ENCODE results near the gene NKD1.

Gene NKD1

DNA sequence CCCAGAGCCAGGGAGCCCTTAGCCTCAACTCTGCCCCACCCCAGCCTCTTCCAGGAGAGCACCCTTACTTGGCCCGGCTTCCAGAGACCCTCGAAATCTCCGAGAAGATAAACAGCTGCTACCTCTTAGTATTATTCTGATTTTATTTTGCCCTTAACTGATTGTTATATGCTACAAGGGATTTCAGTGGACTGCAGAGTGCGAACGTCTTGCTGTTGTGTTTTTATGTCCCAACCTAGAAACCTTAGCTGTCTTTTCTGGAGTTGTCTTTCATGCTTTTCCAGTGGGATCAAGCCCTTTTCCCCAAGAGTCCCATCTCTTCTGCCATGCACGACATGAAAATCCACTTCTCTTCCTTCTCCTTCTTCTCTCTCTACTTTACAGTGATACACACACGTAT is 85.9 kb downstream of the NKD1 start:
- H3K27me3 Mint-ChIP-seq: no peaks in the 10 kb centered on the region
- H3K4me3 Mint-ChIP-seq: no peak overlapping the region
- no peak overlapping the region for H3K27ac Mint-ChIP-seq (ENCODE audit: low read depth)
- ATAC-seq (replicated peaks; ENCODE audit: extremely low read depth, poor library complexity, severe bottlenecking) (no peak), DNase-seq (ENCODE audit: low spot score in 2 of 2) (no peak)
- H3K9me3 Mint-ChIP-seq: no peaks in the 10 kb centered on the region
- no peaks in the 10 kb centered on the region for H3K4me1 Mint-ChIP-seq
- peaks cover 2% of the 10 kb centered on the region for H3K36me3 Mint-ChIP-seq (ENCODE audit: insufficient read depth)

DNA sequence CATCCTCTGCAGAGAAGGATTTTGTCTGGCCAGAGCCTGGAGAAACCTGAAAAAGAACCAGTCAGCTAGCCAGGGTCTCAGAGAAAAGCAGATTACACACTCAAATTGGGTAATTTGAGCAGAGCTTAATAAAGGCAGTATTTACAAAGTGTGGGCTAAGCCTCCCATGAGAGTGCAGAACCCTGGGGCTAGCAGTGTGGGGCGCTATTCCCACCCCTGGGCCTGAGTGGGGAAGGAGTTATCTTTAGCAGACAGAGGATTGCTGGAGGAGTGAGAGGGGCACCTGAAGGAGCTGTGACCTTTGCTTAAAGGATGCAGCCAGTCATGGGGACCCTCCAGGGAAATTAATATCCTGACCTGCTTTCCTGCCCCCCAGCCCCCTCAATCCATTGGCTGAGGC is 86.8 kb downstream of the NKD1 start:
- H3K27ac Mint-ChIP-seq (ENCODE audit: low read depth): no peak overlapping the region
- no peaks in the 10 kb centered on the region for H3K4me1 Mint-ChIP-seq
- H3K27me3 Mint-ChIP-seq: peaks cover 3% of the 10 kb centered on the region
- ATAC-seq (replicated peaks; ENCODE audit: extremely low read depth, poor library complexity, severe bottlenecking) (no peak), DNase-seq (ENCODE audit: low spot score in 2 of 2) (no peak)
- no peaks in the 10 kb centered on the region for H3K9me3 Mint-ChIP-seq
- no peak overlapping the region for H3K4me3 Mint-ChIP-seq
- peaks cover 2% of the 10 kb centered on the region for H3K36me3 Mint-ChIP-seq (ENCODE audit: insufficient read depth)

DNA sequence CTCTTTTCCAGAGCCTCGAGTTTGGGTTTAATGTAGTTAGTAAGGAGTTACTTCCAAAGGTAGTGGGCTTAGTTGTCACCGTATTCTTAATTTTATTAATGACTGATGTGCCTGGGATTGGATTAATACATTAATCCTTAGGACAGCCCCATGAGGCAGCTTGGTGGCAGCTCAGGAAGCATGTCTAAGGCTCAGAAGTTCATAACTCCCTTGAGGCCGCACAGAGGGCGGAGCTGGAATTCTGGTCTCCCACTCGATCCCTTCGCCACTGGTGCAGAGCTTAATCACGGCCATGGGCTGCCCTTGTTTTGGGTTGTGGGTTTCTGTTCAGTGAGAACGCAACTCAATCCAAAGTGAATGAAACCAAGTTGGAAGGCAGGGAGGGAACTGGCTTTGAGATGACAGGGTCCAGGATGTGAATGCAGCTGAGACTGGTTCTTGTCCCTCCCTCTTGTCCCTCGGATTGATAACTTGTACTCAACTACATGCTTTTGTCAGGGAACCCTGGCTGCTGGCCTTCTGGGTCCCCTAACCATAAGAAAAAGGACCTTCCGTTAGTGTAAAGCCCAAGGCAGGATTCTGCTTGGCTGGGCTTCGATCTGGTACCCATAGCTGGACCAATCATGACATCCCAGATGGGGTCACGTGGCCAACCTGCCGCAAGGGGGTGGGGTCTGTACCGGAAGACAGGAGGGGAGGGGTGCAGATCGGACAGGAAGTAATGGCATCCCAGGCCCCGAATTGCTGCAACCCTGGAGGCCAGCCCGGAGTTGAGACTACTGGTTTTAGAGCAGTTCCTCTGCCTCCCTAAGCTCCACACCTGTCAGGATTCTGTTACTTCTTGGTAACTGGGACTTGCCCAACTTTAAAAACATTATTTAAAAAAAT is 87.6 kb downstream of the NKD1 start:
- DNase-seq (ENCODE audit: low spot score in 2 of 2): no peak
- no peak overlapping the region for H3K27ac Mint-ChIP-seq (ENCODE audit: low read depth)

DNA sequence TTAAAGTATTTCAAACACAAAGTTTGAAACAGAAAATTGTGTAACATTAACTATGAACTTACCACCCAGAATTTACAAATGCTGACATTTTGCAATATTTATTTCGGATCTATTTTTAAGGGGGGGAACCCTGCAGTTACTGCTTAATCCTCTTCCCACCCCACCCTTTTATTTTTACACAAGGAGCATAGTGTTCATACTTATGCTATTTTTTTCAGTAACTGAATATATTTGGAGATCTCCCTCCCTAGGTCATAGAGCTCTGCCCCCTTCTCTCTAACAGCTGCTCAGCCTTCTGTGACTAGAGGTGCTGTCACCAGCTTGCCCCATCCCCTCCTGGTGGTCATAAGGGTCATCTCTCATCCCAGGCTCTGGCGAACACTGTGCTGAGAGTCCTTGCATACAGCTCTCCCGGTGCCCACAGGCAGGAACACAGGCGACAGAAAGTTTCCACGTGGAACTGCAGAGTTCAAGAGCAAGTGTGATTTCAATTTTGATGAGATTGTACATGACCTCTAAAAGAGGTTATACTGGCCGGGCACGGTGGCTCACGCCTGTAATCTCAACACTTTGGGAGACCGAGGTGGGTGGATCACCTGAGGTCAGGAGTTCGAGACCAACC is 88.7 kb downstream of the NKD1 start:
- no peaks in the 10 kb centered on the region for H3K4me1 Mint-ChIP-seq
- no peaks in the 10 kb centered on the region for H3K9me3 Mint-ChIP-seq
- H3K36me3 Mint-ChIP-seq (ENCODE audit: insufficient read depth): peaks cover 2% of the 10 kb centered on the region
- ATAC-seq (replicated peaks; ENCODE audit: extremely low read depth, poor library complexity, severe bottlenecking) (no peak), DNase-seq (ENCODE audit: low spot score in 2 of 2) (no peak)
- H3K27me3 Mint-ChIP-seq: peaks cover 16% of the 10 kb centered on the region
- no peak overlapping the region for H3K4me3 Mint-ChIP-seq
- no peak overlapping the region for H3K27ac Mint-ChIP-seq (ENCODE audit: low read depth)

More for the DNA sequence above, 87.6 kb downstream of the NKD1 start:
- Mint-ChIP-seq H3K36me3 (ENCODE audit: insufficient read depth) (peaks cover 2% of the 10 kb centered on the region), H3K4me3 (no peak overlapping the region), H3K9me3 (no peaks in the 10 kb centered on the region), H3K27me3 (peaks cover 11% of the 10 kb centered on the region), H3K4me1 (no peaks in the 10 kb centered on the region)
- ATAC-seq (replicated peaks; ENCODE audit: extremely low read depth, poor library complexity, severe bottlenecking): no peak

DNA sequence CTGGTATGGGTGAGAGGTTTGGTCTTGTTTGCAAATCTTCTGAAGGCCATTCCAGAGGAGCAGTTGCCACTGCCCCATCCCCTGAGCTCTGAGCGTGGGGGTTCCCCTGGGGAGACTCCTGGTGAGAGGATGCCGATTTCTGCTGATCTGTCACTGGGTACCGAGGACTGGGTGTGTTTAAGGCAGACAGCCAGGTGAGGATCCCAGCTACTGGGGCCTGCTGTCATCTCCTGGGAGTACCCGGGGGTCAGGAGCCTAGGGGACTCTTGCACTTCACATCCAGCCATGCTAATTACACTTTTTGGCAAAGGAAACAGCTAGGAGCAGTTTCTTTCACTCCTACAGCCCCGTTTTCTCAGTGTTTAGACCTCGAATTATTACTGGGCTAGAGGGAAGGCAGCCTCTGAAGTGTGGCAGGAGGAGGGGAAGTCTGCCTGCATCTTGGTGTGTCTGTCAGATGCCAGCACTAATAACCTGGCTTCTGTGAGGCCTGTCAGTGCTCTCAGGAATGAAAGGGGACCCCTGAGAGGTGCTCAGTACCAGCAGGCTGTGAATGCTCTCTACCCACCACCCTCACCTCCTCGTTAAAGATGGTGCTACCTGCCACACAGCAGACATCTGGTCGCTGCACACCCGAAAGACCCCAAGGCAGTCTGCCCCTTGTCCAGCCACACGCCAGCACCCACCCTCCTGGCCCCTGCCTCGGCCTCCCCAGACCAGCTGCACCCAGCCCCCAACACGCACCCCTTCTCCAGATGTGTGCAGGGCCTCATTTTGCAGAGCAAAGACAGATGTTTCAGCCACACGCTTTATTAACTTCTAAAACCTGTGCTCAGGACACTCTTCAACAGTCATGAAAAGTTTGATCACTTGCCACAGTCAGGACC is 89.8 kb downstream of the NKD1 start:
- DNase-seq (ENCODE audit: low spot score in 2 of 2): no peak
- H3K27ac Mint-ChIP-seq (ENCODE audit: low read depth): no peak overlapping the region
- no peaks in the 10 kb centered on the region for H3K4me1 Mint-ChIP-seq
- H3K36me3 Mint-ChIP-seq (ENCODE audit: insufficient read depth): peaks cover 2% of the 10 kb centered on the region
- H3K27me3 Mint-ChIP-seq: peaks cover 16% of the 10 kb centered on the region
- no peak for ATAC-seq (replicated peaks; ENCODE audit: extremely low read depth, poor library complexity, severe bottlenecking)
- no peaks in the 10 kb centered on the region for H3K9me3 Mint-ChIP-seq
- no peak overlapping the region for H3K4me3 Mint-ChIP-seq

DNA sequence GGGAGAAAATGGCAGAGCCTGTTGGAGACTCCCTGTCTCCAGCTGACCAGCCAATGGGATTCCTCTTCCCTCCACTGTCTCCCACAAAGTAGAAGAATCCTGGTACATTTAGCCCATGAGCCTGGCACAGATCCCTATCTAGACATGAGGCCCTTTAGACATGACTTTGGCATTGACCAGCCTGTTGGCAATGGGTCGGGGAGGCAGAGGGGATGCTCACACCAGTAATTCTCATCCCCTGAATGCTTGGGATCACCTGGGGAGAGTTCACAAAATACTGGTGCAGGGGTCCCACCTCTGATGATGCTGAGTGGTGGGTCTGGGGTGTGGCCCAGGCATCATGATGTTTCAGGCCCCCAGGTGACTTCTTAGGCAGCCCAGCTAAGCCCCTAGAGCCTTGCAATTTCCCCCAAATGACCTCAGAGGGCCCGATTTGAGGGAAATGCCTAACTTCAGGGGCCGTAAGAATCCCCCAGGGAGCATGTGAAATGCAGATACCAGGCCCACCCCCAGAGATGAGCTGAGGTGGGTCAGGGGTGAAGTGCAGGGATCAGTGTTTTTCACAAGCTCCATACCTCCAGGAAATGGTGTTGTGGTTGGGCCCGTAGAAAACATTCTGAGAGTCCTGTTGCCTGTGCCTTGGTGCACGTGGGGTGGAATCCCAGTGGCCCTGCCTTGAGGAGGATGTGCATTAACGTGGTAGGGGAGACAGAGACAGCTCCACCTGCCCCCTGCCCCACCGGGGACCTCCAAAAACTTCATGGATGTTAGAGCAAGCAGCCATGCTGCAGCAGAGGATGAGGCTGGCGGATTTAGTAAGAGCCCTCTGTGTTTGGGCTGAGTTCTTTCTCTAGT is 90.8 kb downstream of the NKD1 start:
- H3K4me3 Mint-ChIP-seq: no peak overlapping the region
- DNase-seq (ENCODE audit: low spot score in 2 of 2): no peak
- H3K36me3 Mint-ChIP-seq (ENCODE audit: insufficient read depth): peaks cover 2% of the 10 kb centered on the region
- H3K9me3 Mint-ChIP-seq: no peaks in the 10 kb centered on the region
- H3K4me1 Mint-ChIP-seq: no peaks in the 10 kb centered on the region
- H3K27me3 Mint-ChIP-seq: peaks cover 16% of the 10 kb centered on the region
- no peak overlapping the region for H3K27ac Mint-ChIP-seq (ENCODE audit: low read depth)
- ATAC-seq (replicated peaks; ENCODE audit: extremely low read depth, poor library complexity, severe bottlenecking): no peak

DNA sequence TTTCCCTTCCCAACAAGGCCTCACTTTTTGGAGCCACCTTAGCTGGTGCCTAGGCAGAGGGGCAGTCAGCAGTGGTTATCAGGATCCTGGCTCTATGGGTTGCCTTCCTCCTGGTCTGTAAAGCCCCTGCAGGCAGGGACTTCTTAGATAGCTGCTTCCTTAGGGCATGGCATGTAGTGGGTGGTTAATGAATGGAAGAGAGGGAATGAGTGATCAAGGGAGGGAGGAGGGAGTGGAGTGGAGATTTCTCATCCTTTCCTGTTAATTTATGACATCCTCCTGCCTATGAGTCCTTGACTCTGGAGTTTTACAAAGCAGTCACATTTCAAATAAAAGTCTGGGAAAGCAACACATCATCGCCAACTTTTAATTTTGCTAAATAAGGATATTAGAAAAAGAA is 92.2 kb downstream of the NKD1 start:
- H3K4me1 Mint-ChIP-seq: no peaks in the 10 kb centered on the region
- H3K27me3 Mint-ChIP-seq: peaks cover 24% of the 10 kb centered on the region
- DNase-seq (ENCODE audit: low spot score in 2 of 2) (no peak), ATAC-seq (replicated peaks; ENCODE audit: extremely low read depth, poor library complexity, severe bottlenecking) (no peak)
- no peaks in the 10 kb centered on the region for H3K9me3 Mint-ChIP-seq
- peaks cover 2% of the 10 kb centered on the region for H3K36me3 Mint-ChIP-seq (ENCODE audit: insufficient read depth)
- no peak overlapping the region for H3K27ac Mint-ChIP-seq (ENCODE audit: low read depth)
- no peak overlapping the region for H3K4me3 Mint-ChIP-seq

DNA sequence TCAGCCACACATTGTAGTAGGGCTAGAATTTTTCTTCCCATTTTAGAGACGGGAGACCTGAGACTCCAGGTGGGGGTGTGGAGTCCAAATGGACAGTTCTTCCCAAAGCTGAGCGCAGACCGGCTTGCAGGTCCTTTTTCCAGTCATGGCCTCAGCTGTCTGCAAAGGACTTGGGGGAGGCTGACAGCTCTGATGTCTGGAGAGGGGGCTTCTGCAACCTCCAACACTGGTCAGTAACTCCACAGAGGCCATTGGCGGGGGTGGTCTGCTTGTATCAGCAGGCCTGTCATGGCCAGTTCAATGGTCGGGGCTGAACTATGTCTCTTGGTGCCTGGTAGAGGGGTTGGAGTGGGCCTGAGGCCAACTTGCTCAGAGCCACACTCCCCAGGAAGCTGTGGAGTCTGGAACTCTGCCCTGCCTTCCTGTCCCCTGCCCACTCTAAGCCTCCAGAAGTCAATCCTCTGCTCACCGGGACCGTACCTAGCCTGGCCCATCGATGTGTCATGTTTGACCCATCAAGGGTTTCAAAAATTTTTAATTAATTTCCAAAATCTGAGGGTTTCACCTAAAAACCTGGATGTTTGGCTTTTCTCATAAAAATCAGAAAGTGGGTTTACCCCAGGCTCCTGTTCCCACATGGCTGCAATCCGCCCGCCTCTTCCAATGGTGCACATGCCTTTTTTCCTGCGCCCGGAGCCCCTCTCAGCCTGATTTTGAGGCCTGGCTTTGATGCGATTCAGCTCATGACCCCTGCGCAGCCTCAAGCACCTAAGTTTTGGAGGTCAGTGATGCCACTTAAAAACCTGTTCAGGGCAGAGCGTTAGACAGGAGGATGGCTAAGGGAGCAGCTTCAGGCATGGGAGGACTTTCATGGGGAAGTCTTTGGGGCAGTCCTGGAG is 93.0 kb downstream of the NKD1 start:
- Mint-ChIP-seq H3K4me1 (no peaks in the 10 kb centered on the region), H3K27ac (ENCODE audit: low read depth) (no peak overlapping the region), H3K36me3 (ENCODE audit: insufficient read depth) (peaks cover 2% of the 10 kb centered on the region), H3K27me3 (peaks cover 25% of the 10 kb centered on the region), H3K4me3 (no peak overlapping the region), H3K9me3 (no peaks in the 10 kb centered on the region)
- ATAC-seq (replicated peaks; ENCODE audit: extremely low read depth, poor library complexity, severe bottlenecking): no peak
- no peak for DNase-seq (ENCODE audit: low spot score in 2 of 2)

DNA sequence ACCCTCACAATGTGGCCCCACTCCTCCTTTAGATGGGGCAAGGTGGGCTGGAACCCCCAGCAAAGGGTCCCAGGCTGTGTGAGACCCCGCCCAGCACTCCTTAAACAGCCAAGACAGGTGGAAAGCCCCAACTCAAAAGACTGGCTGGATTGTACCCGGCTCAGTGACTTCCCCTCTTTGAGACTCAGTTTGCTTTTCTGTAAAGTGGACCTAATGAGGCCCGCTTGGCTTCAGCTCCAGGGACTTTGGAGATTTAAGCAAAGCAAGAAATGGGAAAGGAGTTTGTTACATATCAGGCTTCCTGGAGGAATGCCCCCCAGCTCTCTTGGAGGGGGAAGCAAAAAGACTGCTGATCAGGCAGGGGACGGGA is 93.6 kb downstream of the NKD1 start:
- DNase-seq (ENCODE audit: low spot score in 2 of 2): no peak
- H3K4me3 Mint-ChIP-seq: no peak overlapping the region
- no peaks in the 10 kb centered on the region for H3K9me3 Mint-ChIP-seq
- H3K4me1 Mint-ChIP-seq: no peaks in the 10 kb centered on the region
- peaks cover 2% of the 10 kb centered on the region for H3K36me3 Mint-ChIP-seq (ENCODE audit: insufficient read depth)
- ATAC-seq (replicated peaks; ENCODE audit: extremely low read depth, poor library complexity, severe bottlenecking): no peak
- H3K27me3 Mint-ChIP-seq: peaks cover 25% of the 10 kb centered on the region
- H3K27ac Mint-ChIP-seq (ENCODE audit: low read depth): no peak overlapping the region

DNA sequence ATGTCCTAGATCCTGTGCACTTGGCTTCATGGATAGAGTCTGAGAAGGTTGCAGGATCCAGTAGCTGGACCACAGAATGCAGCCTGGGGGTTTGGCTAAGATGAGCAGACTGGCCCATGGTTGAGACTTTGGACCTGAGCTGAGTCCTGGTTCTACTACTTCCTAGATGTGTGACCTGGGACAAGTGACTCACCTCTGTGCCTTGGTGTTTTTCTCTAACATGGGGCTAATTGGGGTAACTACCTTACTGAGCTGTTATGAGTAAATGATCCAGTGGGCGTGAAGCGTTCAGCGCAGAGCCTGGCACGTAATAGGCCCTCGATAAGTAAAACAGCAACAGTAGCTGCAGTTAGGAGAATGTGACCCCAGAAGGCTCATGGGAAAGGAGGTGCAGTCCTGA is 94.2 kb downstream of the NKD1 start:
- DNase-seq (ENCODE audit: low spot score in 2 of 2) (no peak), ATAC-seq (replicated peaks; ENCODE audit: extremely low read depth, poor library complexity, severe bottlenecking) (no peak)
- Mint-ChIP-seq H3K36me3 (ENCODE audit: insufficient read depth) (peaks cover 2% of the 10 kb centered on the region), H3K4me3 (no peak overlapping the region), H3K4me1 (no peaks in the 10 kb centered on the region), H3K9me3 (no peaks in the 10 kb centered on the region), H3K27me3 (peaks cover 25% of the 10 kb centered on the region), H3K27ac (ENCODE audit: low read depth) (no peak overlapping the region)

DNA sequence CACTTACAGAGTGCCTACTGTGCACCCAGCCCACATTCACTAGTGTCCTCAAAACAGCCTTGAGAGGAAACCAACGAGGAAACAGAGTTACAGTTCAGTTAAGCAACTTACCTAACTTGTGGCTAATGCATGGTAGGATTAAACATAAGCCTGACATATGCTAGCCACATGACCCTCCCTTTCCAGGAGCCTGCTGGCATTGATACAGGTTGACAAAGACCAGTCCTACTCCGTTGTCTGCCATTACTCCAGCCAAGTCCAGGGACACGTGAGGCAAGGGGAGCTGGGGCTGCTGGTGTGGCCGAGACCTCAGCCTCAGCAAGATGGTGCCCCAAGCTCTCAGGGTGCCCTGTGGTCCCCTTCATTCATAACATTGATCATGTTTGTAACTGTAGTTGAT is 95.0 kb downstream of the NKD1 start:
- H3K27ac Mint-ChIP-seq (ENCODE audit: low read depth): no peak overlapping the region
- peaks cover 4% of the 10 kb centered on the region for H3K36me3 Mint-ChIP-seq (ENCODE audit: insufficient read depth)
- H3K9me3 Mint-ChIP-seq: no peaks in the 10 kb centered on the region
- no peak for DNase-seq (ENCODE audit: low spot score in 2 of 2)
- ATAC-seq (replicated peaks; ENCODE audit: extremely low read depth, poor library complexity, severe bottlenecking): no peak
- H3K4me3 Mint-ChIP-seq: no peak overlapping the region
- peaks cover 25% of the 10 kb centered on the region for H3K27me3 Mint-ChIP-seq
- no peaks in the 10 kb centered on the region for H3K4me1 Mint-ChIP-seq

All from central memory CD8-positive, alpha-beta T cell (primary cell).